GM19240 (cell line): Measurements from ENCODE around the gene AKR1C2.
"Not testable (repeated sequence)": the region's sequence is repeated elsewhere in the genome, so short reads cannot be mapped to it uniquely, and the experiment has no call there.

ENCODE experiments used
- DNase-seq: peaks from one replicate; pipeline ENCODE4 v3.0.0; 2011; ENCODE audit warnings: low spot score; ENCODE audit not compliant: insufficient read length

The AKR1C2 gene

DNA sequence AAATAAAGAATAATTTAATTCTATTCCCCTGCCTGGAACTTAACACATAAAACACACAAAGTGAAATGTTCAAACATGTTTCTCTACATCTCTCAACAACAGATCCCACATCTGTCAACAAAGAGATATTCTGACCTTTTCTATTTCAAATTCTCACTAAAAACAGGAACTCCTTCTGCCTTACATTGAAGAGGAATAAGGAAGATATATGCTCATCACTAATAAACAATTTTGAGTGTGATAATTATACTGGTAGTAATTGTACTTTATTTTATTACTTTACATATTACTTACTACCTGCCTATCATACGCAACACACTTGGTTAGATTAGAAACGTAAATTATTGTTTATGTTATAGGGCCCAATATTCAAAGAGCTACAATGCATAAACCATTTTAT is 13.4 kb downstream of the AKR1C2 start:
- DNase-seq: no peak

GRCh38 chr10:4988000-4988641 is 15.5 kb downstream of the AKR1C2 start:
- not testable (repeated sequence) for DNase-seq

GRCh38 chr10:4984971-4985594 is 18.6 kb downstream of the AKR1C2 start:
- DNase-seq: no peak

DNA sequence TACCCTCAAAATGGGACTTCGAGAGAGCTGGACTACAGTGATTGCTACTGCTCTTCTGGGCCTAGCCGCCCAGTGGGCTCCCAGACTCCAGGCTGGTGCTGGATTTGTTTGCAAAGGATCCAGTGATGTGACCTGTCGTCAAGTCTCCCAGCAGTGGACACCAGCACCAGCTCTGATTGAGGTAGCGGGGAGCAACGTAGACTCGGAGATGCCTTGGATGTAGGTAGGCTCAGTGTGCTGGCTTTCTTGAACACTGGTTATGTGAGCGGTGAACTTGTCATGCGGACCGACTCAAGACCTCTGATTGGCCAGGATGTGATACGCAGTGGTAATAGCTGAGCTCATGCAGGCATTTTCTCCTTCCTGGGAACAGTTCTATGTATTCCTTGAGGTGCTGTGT is 19.4 kb downstream of the AKR1C2 start:
- no peak for DNase-seq

DNA sequence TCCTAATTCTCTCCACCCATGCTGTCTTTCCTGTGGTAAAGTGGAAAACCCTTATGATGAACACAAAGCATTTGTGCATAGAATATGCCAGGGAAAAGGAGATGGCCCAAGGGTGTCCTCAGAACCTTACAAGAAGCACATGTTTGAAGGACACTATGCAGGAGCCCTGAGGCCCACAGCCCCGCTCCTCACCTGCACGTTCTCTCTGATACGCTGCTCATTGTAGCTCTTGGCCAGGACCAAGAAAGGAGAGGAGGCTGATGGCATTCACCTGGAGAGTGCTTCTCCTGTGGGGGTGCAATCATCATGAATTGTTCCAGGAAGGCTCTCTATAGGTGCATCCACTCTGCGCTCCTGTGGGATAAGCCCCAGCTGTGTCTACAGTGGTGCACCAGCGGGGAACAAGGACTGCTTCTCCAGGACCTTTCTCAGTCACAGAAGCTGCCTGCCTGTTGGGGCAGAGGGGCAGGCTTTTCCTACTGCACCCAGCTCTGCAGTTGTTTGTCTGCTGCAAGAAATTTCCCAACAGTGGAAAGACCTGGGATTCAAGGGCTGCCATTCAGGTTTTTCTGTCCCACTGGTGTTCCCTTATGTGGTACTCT is 19.9 kb downstream of the AKR1C2 start:
- DNase-seq: no peak

DNA sequence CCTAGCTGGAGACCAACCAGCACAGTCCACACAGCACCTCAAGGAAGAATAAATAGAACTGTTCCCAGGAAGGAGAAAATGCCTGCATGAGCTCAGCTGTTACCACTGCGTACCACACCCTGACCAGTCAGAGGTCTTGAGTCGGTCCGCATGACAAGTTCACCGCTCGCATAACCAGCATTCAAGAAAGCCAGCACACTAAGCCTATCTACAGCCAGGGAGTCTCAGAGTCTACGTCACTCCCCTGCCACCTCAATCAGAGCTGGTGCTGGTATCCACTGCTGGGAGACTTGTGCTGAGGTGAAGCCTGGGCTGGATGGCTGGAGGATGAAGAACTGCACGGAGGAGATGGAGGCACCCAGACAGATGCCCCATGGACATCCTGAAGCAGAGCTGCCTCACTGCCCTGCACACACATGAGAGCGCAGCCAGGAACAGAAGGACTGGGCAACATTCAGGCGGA is 20.9 kb downstream of the AKR1C2 start:
- DNase-seq: no peak

DNA sequence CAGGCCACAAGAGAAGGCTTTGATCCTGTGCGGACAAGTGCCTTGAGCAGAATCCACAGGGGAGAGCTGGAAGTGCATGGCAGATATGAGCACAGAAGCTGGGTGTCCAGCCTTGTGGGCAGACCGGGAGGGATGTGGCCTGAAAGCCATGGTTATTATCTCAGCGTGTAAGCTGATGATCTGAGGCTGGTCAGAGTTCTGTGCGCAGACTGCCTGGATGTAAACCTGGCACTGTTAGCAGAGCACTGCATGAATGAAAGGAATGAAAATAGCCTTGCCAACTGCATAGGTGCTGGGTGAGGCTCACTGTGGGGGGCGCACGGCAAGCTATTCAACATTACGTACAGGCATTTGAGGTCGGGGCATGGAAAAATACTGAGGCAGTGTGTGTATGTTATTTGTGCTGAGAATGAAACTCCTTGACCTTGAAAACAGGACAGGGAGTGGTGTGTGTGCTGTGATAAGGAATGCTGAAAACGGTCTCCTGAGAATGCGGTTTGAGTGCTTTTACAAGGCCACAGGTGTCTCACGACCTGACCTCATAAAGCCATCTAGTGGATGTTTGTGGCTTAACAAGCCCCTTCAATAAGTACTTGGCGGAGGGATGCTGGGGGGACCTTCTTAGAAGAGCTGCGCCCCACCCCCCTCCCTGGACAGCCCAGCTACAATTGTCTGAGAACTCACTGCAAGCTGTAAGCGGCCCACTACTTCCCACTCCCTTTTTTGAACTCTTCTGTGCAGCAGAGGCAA is 21.8 kb downstream of the AKR1C2 start:
- DNase-seq: no peak

- DNase-seq: no peak
Observed at GRCh38 chr10:4980793-4981192, 22.9 kb downstream of the AKR1C2 start.

DNA sequence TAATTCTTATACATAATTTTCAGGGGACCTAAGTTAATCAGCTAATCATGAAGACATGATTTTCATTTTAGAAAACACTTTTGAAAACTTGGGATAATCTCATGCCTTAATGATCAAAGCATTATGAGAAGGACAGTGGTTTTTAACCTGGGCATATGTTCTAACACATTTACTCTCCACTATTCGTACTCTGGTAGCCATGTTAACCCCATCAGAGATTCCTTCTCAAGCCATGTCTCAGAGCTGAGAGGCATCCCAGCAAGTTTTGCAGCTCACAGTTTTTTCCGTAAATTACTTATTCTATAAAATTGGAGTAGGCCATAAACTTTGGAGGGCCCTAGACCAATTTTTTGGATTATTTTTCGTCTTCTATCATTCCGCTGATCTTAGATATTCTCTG is 24.8 kb downstream of the AKR1C2 start:
- no peak for DNase-seq

DNA sequence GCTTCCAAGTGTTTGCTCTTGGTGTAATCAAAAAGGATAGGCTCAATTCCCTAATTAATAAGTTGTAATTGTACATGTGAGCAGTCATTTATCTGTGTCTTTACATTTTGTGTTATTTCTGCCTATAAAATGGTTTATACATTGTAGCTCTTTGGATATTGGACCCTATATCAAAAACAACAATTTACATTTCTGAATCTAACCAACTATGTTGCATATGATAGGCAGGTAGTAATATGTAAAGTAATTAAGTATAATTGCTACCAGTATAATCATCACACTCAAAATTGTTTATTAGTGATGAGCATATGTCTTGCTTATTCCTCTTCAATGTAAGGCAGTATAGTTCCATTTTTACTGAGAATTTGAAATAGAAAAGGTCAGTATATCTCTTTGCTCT is 26.6 kb downstream of the AKR1C2 start:
- no peak for DNase-seq

DNA sequence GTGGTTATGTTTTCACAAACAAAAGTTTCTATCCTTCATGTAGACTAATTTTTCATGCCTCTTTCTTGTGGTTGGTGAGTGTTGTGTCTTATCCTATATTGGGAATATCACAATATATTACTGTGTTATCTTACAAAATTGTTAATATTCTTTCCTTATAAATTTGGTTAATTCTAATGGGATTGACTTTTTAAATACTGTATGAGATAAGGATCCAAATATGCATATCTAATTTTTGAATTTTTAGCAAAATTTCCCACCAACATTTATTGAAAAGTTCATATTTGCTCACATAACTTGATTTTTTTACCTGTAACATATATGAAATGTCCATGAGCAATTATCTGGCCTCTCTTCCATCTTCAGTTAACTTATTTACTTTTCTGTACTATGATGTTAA is 29.3 kb downstream of the AKR1C2 start:
- DNase-seq: not testable (repeated sequence)

DNA sequence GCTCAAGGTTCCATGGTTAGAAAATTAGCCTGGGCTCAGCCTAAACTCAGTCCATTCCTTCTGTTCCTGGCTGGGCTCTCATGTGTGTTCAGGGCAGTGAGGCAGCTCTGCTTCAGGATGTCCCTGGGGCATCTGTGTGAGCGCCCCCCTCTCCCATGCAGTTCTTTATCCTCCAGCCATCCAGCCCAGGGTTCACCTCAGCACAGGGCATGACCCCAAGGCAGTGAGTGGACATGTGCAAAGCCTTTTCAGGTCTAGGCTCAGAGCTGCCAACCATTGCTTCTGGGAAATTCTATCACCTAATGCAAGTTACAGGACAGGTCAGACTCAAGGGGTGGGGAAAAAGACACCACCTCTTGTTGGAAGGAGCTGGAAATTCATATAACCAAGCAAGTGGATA is 30.4 kb downstream of the AKR1C2 start:
- DNase-seq: not testable (repeated sequence)

DNA sequence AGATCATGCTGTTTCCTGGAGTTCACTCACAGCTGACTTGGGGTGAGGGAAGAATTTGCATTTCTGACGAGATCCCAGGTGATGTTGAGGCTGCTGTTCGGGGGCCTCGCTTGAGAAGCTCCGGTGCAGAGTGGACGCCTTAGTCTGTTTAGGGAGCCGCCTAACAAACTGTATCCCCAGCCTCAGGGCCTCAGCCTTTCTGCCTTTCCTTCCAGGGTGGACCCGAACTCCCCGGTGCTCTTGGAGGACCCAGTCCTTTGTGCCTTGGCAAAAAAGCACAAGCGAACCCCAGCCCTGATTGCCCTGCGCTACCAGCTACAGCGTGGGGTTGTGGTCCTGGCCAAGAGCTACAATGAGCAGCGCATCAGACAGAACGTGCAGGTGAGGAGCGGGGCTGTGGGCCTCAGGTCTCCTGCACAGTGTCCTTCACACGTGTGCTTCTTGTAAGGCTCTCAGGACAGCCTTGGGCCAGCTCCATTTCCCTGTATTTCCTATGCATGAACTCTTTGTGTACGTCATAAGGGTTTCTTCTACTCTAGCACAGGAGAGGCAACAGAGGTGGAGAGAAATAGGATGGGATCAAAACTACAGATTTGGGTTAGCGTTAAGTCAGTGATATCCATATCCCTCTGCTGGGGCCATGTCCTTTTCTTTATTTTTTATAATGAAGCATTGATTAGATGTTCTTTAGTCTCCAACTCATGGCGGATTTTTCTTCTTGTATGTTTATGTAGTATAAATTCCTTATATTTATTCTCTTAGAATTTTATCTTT is 31.1 kb downstream of the AKR1C2 start:
- not testable (repeated sequence) for DNase-seq

GRCh38 chr10:4970362-4970761 is 33.3 kb downstream of the AKR1C2 start:
- not testable (repeated sequence) for DNase-seq

DNA sequence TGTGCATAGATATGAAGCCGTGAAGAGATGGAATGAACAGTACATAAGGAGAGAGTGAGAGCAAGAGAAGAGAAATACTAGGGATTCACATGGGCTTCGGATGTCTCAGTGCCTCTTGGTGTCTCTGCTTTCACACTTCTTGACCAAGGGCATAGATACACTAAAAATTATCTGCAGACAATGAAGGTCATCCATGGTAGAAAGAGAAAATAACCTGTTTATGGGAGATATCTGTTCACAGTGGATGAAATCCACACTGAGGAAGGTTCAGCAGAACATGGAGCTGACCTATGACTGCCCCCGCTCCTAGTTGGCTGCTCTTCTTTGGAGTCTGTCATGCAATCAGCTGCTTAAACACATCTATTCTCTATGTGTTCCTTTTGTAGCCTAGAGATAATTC is 34.4 kb downstream of the AKR1C2 start:
- DNase-seq: not testable (repeated sequence)

DNA sequence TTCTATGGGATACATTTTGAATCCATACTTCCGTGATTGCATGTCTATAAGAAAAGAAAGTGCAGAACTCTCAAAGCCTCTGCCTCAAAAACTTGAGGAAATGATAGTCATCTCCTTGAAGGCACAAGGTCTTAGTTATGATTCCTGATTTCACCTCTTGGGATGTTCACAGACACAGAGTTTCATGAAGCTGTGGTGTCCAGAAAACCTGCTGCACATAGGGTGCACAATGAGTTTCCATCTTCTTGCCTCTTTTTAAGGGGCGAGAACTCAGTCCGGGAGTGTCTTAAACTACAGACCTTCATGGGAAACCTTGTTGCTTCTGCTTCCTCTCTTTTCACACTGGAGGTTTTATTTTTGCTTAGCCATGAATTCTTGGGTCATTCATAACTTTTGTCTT is 36.5 kb downstream of the AKR1C2 start:
- not testable (repeated sequence) for DNase-seq

DNA sequence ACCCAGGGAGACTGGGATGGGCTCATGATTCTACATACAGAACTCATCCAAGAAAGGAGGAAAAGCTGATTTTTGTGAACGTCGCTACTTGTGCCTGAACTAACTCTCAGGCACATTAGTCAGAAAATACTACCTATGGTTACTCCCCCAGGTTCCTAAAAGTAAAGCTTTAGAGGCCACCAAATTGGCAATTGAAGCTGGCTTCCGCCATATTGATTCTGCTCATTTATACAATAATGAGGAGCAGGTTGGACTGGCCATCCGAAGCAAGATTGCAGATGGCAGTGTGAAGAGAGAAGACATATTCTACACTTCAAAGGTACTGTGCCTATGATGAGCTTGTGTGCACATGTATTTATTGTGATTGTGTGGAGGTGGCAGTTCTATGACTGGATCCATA is 37.9 kb downstream of the AKR1C2 start:
- DNase-seq: not testable (repeated sequence)

DNA sequence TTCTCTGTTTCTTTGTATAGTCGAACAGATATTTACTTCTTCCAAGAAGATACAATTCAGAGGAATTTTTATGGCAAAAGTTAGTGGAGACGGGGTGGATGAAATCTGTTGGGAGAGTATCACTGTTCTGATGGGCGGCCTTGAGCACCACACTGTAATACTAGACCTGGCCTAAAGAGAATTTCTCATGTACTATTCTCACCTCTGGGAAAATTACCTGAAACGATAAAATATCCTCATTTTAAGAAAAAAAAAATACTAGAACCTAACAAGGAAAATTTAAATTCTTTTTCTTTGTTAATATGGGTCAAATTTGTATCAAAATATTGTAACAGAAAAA is 39.9 kb downstream of the AKR1C2 start:
- not testable (repeated sequence) for DNase-seq

DNA sequence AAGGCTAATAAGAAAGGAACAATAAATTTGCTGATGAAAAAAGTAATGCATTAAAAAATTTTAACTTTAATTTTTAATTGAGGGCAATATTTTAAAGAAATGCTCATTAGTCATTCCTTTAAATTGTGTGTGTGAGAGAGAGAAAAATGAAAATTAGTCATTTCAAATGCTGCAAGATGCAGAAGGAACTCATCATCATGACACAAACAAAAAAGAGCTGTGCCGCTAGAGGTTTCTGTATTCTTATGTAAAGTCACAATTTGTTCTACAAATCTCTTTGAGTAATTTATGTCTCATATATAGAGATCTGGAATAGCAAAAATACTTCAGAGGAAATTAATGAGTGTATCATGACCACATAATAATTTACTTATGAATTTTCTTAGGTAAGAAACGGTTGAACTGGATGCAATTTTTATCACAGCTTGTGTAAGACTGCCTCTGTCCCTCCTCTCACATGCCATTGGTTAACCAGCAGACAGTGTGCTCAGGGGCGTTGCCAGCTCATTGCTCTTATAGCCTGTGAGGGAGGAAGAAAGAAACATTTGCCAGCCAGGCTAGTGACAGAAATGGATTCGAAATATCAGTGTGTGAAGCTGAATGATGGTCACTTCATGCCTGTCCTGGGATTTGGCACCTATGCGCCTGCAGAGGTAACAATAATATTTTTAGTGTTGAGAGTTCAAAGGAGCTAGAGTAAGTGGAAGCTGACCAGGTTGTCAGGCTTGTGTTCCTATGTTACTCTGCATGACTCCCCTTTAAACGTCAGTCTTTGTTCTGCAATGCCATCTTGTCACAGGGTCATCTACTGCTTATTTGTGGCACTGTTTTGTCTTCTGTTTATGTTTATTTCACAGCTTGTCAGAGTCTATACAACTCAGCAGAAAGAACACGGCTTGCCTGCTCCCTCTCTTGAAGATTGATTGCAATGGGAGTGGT is 40.5 kb downstream of the AKR1C2 start, which contains the start of gene AKR1C1:
Gene AKR1C1 (plus strand): TSS at position 540 of the 939 bp plus-strand sequence. CDS start 30 bp downstream, at position 570.
- DNase-seq: not testable (repeated sequence)

DNA sequence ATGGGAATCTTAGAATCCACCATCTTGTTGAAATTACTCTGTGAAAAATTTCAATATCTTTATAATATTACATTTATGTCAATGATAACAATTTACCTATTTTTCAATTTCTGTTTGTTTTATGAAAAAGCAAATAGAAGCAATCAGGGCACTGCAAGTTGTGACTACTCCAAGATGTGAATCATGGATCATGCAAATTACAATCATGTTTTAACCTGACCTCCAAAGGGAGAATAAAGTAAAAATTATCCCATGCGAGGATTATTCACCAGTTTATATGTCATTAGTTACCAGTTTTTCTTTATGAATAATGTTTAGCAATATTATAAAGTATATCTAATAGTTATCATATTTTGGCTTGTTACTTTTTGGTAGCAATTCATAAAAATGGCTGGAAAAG is 41.3 kb downstream of the AKR1C2 start:
- DNase-seq: not testable (repeated sequence)
